Transverse colon (tissue), 4 donors: Measurements from ENCODE around the gene YBX3. TPM values are rescaled to one million over a fixed set of nuclear protein-coding genes. Genes with fewer than 3 reads are reported as not detected.

Experiments
- DNase-seq: peaks from one replicate; pipeline ENCODE4 v3.0.0-alpha.2; 2019
- H3K27ac ChIP-seq, 4 donors: fragments of 200-600 bp; sonication (generic); 2 replicates each; pipeline ENCODE4 v1.5.1; 2016 to 2018; ENCODE audit warnings: inconsistent platforms in 4 of 4
- H3K27me3 ChIP-seq: fragments of 200-600 bp; sonication (generic); 2 replicates; pipeline ENCODE4 v1.5.1; 2017; ENCODE audit warnings: inconsistent platforms
- H3K36me3 ChIP-seq, 4 donors: fragments of 200-600 bp; sonication (generic); 2 replicates each; pipeline ENCODE4 v1.5.1; 2017 to 2019; ENCODE audit warnings: inconsistent platforms in 4 of 4
- H3K4me1 ChIP-seq, 4 donors: fragments of 200-600 bp; sonication (generic); 2 replicates each; pipeline ENCODE4 v1.5.1; 2017 to 2020; ENCODE audit warnings: inconsistent platforms in 4 of 4
- H3K4me3 ChIP-seq, 4 donors: fragments of 200-600 bp; sonication (generic); 1 replicate in 1 of 4; 2 replicates in 3 of 4; pipeline versions ENCODE4 v1.5.1 to v1.6.1; 2017 to 2019; ENCODE audit warnings: inconsistent platforms in 4 of 4
- H3K9me3 ChIP-seq, 2 donors: fragments of 200-600 bp; sonication (generic); 2 replicates each; pipeline ENCODE4 v1.5.1; 2017 to 2019; ENCODE audit warnings: inconsistent platforms in 2 of 2
- CTCF ChIP-seq, 5 experiments: fragments of 200-600 bp in 3 of 5; fragments of 450-650 bp in 2 of 5; sonication (generic) in 3 of 5; IDR thresholded peaks; 1 replicate in 2 of 5; 2 replicates in 3 of 5; pipeline ENCODE4 v1.5.1; 2016 to 2017; ENCODE audit warnings: antibody characterized with exemption in 5 of 5, inconsistent platforms in 3 of 5, mild to moderate bottlenecking in 2 of 5, moderate library complexity in 1 of 5
- EP300 ChIP-seq: sonication (generic); formaldehyde crosslinking; IDR thresholded peaks from one replicate; pipeline ENCODE4 v1.6.1; 2017; ENCODE audit warnings: antibody characterized with exemption, low read depth
- POLR2A ChIP-seq: fragments of 450-650 bp; IDR thresholded peaks from one replicate; pipeline ENCODE4 v1.6.1; 2016; ENCODE audit warnings: antibody characterized with exemption, mild to moderate bottlenecking, moderate library complexity
- POLR2AphosphoS5 ChIP-seq, 3 donors: sonication (generic); formaldehyde crosslinking; IDR thresholded peaks; one replicate each; pipeline ENCODE4 v1.6.1; 2016; ENCODE audit warnings: antibody characterized with exemption in 3 of 3
- WGBS, 2 donors: methylation state at CpG; one replicate each; pipeline ENCODE4 v1.1.5; 2018; ENCODE audit warnings: low coverage in 1 of 2; 5-methylcytosine and 5-hydroxymethylcytosine counted together
- in situ Hi-C, 4 donors: fragments of 200-750 bp; cut with MboI; loops; one replicate each; pipeline versions ENCODE4 v1.15.0 to v1.15.1; 2017; ENCODE audit warnings: low sequenced_read_pairs in 3 of 4, low pct_ligation_motif_present in 1 of 4, low pct_unique_long_range_greater_than_20kb in 1 of 4
- intact Hi-C: fragments of 100-400 bp; cut with DNase I; formaldehyde crosslinking; loops from one replicate; pipeline ENCODE4 v1.15.1; 2023; ENCODE audit warnings: low total_unique reads
- total RNA-seq, 4 donors: library from RNA; depleted of rRNA; stranded (reverse); fragments of >200 nt; gene quantifications; one replicate each; pipeline ENCODE4 v1.1.0, GENCODE V29; 2016

YBX3 gene
- total RNA-seq, 4 donors from 2014 or later = 137 to 537 (median 236) TPM

- peak; percentile 88 for DNase-seq
- no peaks in the 10 kb centered on the region for H3K9me3 ChIP-seq
- 2 to 5% methylated on average over 17 to 26 of the region's 26 CpGs for WGBS, 2 donors
- TF ChIP-seq EP300 (peak; percentile 97), CTCF (IDR thresholded peaks at IDR 0.05) (no peak), POLR2A (peak; percentile 40), POLR2AphosphoS5 (IDR thresholded peaks at IDR 0.05) (peak; percentile 87 to 94 (median 93))
- peak overlapping the region; percentile 96 to 98 (median 98) for H3K27ac ChIP-seq
- no peaks in the 10 kb centered on the region for H3K36me3 ChIP-seq
- intact Hi-C loops = no loop called here
- in situ Hi-C loops = no loop called here
- H3K27me3 ChIP-seq = no peaks in the 10 kb centered on the region
- peaks cover 20 to 58% (median 52%) of the 10 kb centered on the region in 4 donors for H3K4me1 ChIP-seq
- H3K4me3 ChIP-seq = peak overlapping the region; percentile 82 to 96 (median 88)
Measured at GRCh38 chr12:10721651-10722501, 1.2 kb downstream of the YBX3 start.

- H3K4me3 ChIP-seq = peak overlapping the region; percentile 82 to 96 (median 88)
- 29 to 47% methylated on average over 3 of the region's 3 CpGs for WGBS, 2 donors
- DNase-seq = no peak
- TF ChIP-seq POLR2A (no peak), POLR2AphosphoS5 (IDR thresholded peaks at IDR 0.05) (no peak)
- H3K36me3 ChIP-seq = no peaks in the 10 kb centered on the region
- H3K9me3 ChIP-seq = no peaks in the 10 kb centered on the region
- no peaks in the 10 kb centered on the region for H3K27me3 ChIP-seq
- intact Hi-C loops (no loop called here), in situ Hi-C loops (no loop called here)
- peaks cover 20 to 66% (median 56%) of the 10 kb centered on the region in 4 donors for H3K4me1 ChIP-seq
- peak overlapping the region; percentile 96 to 98 (median 98) for H3K27ac ChIP-seq
Measured at GRCh38 chr12:10720974-10721650, 2.0 kb downstream of the YBX3 start.

- TF ChIP-seq EP300 (no peak), CTCF (IDR thresholded peaks at IDR 0.05) (no peak)
- in situ Hi-C loops = no loop called here
- peaks cover 20 to 66% (median 56%) of the 10 kb centered on the region in 4 donors for H3K4me1 ChIP-seq
Measured at GRCh38 chr12:10719482-10719881, 3.6 kb downstream of the YBX3 start.

GRCh38 chr12:10718279-10718821 lies 4.8 kb downstream of the YBX3 start:
- peaks cover 12 to 57% (median 48%) of the 10 kb centered on the region in 4 donors for H3K4me1 ChIP-seq
- in situ Hi-C loops (no loop called here), intact Hi-C loops (no loop called here)
- no peaks in the 10 kb centered on the region for H3K27me3 ChIP-seq
- peak overlapping the region; percentile 96 to 98 (median 98) for H3K27ac ChIP-seq
- H3K36me3 ChIP-seq = peaks cover 0 to 22% (median 10%) of the 10 kb centered on the region in 4 donors
- no peak for DNase-seq
- no peaks in the 10 kb centered on the region for H3K9me3 ChIP-seq
- peak overlapping the region in 1 of 4 donors; percentile 10 for H3K4me3 ChIP-seq
- TF ChIP-seq POLR2AphosphoS5 (IDR thresholded peaks at IDR 0.05) (no peak), CTCF (IDR thresholded peaks at IDR 0.05) (no peak), POLR2A (no peak), EP300 (no peak)
- 46 to 54% methylated on average over 4 of the region's 4 CpGs for WGBS, 2 donors

More at GRCh38 chr12:10719482-10719881, 3.6 kb downstream of the YBX3 start:
- intact Hi-C loops = no loop called here
- H3K36me3 ChIP-seq = peaks cover 0 to 13% (median 5%) of the 10 kb centered on the region in 4 donors
- DNase-seq = no peak
- WGBS, 2 donors = 30 to 53% methylated on average over 3 to 4 of the region's 4 CpGs
- peak overlapping the region; percentile 96 to 98 (median 98) for H3K27ac ChIP-seq
- no peaks in the 10 kb centered on the region for H3K9me3 ChIP-seq
- H3K4me3 ChIP-seq = peak overlapping the region in 1 of 4 donors; percentile 96
- H3K27me3 ChIP-seq = no peaks in the 10 kb centered on the region
